Right ventricle myocardium inferior (tissue), 1 donor: ENCODE measurements around the gene NIT1. TPM values are rescaled to one million over a fixed set of nuclear protein-coding genes. Genes with fewer than 3 reads are reported as not detected.

ENCODE experiments used
- ATAC-seq: fragments of 200-7000 bp; cut with Tn5 transposase; one replicate; pipeline ENCODE4 v1.9.1; 2020; ENCODE audit warnings: mild to moderate bottlenecking, moderate library complexity
- DNase-seq: peaks from one replicate; pipeline ENCODE4 v3.0.0; 2021; ENCODE audit errors: missing footprints
- intact Hi-C: fragments of 100-400 bp; cut with DNase I; formaldehyde crosslinking; loops from one replicate; pipeline ENCODE4 v1.11.0; 2022
- long read RNA-seq: library from polyadenylated mRNA; unstranded; transcript quantifications from one replicate; pipeline ENCODE4 v2.0.0, GENCODE V29; 2021
- total RNA-seq: library from RNA; stranded (reverse); fragmentation: NEBNext Ultra II Directional; extraction: Animal tissue kit (Norgen Biotek cat#: 25700); gene quantifications from one replicate; pipeline ENCODE4 v1.2.1, GENCODE V29; 2021
- donor health status: DM: no; HTN: yes; CAD: no; lungs with severe emphysema.

Gene NIT1, protein sequence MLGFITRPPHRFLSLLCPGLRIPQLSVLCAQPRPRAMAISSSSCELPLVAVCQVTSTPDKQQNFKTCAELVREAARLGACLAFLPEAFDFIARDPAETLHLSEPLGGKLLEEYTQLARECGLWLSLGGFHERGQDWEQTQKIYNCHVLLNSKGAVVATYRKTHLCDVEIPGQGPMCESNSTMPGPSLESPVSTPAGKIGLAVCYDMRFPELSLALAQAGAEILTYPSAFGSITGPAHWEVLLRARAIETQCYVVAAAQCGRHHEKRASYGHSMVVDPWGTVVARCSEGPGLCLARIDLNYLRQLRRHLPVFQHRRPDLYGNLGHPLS
- total RNA-seq: 36.5 TPM
- long read RNA-seq, transcript NIT1-203 (7 exons, 1,362 nt): major isoform, 14 of 27 reads
- long read RNA-seq, partial matches to known transcripts: 4 of 27 reads
- long read RNA-seq, other reads (novel, unspliced or antisense): 7 of 27 reads

DNA sequence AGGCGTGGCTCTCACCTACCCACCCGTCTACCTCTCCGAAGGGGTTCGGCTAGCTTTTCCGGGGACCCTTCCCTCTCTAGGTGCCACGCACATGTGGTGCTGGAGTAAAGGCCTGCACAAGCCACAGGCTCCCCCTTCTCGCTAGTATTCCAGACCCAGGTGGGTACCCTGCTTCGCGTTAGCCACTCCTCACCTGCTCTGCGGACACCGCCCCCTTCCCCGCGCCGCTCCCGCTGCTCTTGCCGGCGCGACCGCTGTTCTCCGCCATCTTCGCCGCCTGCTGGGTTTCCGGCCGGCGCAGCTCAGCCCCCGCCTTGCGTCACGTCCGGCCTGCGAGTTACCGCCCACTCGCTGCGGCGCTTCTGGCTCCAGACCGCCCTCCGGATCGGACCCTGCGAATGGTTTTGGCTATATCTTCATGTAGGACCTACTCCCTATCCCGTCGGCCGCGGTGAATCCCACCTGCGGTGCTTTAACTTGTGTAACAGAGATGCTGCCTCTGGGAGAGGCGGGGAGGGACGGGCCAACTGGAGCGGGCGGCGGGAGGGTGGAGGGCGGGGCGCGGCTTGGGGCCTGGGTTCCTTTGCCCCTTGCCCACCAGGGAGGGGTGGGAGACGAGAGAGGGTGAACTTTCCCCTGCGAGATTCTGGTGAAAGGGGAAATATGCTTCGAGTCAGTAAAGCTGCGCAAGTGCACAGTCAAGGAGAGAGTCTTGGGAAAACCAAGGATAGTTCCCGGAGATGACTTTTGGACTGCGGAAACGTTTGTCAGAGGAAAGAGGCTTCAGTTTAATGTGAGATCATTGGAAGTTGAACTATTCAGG is at the start of gene NIT1, which contains the start of gene PFDN2:
Gene NIT1, plus strand, starts transcription at position 347 of the 823 bp plus-strand sequence. Its CDS starts 72 bp downstream, at position 419.
Gene PFDN2, minus strand, starts transcription at position 279 of the 823 bp plus-strand sequence. Its CDS starts 11 bp downstream, at position 268.
- peak; percentile 94 for DNase-seq
- intact Hi-C loops: loop anchor here (1.0 to 5.0 kb wide), 2 partner anchors 14 to 76 kb away; partner anchors contain the start of gene DEDD
- ATAC-seq: peak; percentile 89

DNA sequence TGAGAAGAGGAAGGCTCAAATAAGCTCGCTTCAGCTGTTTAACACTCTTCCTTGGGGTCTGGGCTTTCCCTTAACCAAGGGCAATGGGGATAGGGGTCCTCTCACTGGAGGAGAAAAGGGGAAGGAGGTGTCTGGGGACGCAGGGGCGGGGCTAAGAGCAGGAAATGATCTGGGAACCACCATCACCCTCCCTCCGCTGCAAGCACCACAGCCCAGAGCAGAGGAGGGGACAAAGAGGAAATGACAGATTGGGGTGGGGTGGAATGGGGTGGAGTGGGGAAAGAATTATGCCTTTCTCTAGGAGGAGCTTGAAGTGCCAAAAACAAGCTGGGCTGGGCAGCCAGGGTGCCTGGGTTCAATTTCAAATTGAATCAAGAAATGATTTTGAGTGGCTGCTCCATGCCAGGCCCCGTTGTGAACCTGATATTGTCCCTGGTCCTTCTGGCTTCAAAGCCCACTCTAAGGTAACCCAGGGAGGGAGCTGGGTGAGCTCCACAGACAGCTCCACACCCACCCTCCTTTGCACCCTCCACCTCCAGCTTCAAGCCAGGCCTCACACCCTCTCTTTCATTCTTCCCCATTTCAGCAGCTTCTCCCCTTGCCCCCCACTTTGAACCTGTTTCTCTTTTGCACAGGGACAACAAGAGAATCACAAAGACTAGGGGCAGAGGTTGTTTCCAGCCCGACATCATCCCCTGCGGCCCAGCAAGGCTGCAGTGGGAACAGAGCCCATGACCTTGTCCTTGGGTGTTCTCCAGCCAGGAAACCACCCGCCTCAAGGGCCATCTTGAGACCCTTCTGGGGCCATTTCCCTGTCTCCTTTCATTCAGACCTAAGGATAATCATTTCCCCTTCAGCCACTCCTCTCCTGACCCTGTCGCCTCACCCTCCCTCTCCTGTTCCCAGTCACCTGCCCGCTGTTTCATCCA is 49.3 kb upstream of the NIT1 start:
- intact Hi-C loops: no loop called here
- peak; percentile 73 for ATAC-seq
- peak; percentile 87 for DNase-seq

DNA sequence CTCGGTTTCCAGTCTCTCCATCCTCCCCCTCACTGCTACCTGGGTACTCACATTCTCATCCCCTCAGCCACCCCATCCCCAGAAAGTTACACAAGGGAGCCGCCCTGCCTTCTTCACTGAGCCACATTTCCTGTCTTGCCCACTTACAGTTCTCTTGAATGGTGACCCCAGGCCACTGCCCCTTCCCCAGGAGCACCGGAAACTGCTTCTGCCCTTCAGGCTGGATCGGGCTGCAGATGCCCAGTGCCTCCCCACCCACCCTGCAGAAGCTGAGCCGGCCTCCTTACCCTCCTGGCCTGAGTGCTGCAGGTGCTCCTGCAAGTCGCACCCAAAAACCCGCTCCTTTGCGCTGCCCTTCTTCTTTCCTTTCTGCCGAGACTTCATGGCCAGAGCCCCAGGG is 48.7 kb upstream of the NIT1 start:
- DNase-seq: no peak
- ATAC-seq: no peak
- intact Hi-C loops: no loop called here

DNA sequence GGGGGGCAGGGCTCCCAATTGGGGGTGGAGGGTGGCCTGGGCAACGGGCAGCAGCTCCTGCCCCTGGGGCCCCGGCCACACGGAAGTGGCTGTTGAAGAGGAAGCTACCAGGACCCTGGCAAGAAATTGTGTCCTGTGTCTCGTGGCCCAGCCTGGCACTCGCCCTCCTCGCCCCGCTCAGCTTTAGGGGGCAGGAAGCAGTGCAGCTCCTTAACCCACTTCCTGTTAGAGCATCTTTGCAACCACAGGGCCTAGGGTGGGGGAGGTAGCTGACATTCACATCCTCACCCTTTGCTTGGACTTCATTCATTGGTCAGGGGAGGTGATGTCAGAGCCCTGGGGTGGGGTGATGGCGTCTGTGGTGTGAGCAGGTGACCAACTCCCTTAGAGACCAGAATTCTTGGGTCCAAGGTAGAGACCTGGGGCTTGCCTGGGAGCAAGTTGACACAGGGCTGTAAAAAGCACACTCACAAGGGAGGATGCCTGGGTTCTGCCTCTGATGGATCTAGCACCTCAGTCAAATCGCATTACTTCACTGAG is 48.1 kb upstream of the NIT1 start, which contains the start of gene ARHGAP30:
Gene ARHGAP30, minus strand, starts transcription at position 161 of the 540 bp plus-strand sequence. CDS start 267 bp downstream, outside the sequence.
- intact Hi-C loops: no loop called here
- peak; percentile 56 for ATAC-seq
- DNase-seq: peak; percentile 92

DNA sequence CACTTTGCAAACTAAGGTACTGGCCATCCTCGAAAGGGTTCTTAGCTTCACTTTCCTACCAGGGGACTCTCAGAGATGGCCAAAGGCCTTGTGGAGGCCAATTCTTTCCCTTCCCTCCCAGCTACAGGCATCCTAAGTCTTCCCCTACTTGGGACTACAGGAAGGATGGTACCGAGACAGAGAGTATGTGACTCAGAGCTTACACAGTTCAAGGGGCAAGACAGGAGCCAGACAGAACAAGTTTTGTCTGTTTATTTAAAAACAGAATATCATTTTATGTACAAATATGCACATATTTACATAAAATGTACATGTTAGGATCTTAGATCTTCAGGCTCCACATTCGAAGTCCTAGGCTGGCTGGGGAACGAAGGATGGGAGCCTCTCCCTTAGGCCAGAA is 47.1 kb upstream of the NIT1 start:
- ATAC-seq: no peak
- intact Hi-C loops: no loop called here
- no peak for DNase-seq

DNA sequence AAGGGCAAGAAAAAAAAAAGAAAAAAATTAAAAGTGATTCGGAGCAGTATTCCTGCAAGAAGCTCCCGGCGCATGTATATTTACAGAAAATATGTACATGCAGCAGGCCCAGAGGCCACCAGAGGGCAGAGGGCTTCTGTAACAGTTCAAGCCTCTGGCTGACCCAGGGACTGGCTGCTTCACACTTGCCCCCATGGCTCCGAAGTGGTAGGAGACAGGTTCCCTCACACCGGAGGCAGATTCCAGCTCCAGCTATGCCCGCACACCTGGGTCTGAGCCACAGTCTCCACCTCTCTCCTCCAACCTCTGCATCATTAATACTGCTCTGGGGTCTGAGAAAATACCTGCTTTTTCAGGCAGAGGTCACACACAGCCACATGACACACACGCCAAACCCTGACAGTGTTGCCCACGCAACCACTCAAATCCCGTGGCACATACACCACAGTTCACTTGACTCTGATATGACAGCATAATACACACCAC is 46.0 kb upstream of the NIT1 start:
- intact Hi-C loops: no loop called here
- DNase-seq (peak; percentile 89), ATAC-seq (peak; percentile 52)

DNA sequence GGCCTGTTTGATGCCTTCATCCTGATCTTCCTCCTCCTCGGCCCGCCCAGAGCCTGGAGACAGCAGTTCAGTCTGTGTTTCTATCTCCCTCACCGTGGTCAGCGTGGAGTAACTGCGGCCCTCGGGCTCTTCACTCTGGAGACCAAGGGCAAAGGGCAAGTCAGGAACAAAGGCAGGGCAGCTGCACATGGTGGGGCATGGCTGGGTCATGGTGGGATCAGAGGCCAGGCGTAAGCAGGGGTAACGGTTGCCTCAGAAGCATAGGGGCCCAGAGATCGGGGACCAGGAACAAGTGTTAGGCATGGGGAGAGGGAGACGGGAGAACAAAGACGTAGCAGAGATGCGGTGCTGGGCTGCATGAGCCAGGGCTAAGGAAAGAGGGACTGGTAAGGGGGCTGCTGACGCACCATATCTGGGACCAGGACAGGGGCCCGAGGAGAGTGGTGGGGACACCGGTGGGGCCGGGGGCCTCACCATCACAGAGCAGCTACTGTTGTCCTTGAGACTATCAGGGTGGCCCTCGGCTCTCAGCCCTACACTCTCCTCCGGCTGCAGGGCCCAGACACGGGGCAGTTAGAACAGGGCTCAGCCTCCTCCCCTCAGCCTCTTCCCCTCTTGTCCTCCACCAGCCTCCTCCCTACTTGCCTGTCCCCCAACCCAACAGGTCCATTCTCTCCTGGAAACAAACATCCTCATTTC is 45.0 kb upstream of the NIT1 start:
- intact Hi-C loops: no loop called here
- ATAC-seq (no peak), DNase-seq (no peak)

DNA sequence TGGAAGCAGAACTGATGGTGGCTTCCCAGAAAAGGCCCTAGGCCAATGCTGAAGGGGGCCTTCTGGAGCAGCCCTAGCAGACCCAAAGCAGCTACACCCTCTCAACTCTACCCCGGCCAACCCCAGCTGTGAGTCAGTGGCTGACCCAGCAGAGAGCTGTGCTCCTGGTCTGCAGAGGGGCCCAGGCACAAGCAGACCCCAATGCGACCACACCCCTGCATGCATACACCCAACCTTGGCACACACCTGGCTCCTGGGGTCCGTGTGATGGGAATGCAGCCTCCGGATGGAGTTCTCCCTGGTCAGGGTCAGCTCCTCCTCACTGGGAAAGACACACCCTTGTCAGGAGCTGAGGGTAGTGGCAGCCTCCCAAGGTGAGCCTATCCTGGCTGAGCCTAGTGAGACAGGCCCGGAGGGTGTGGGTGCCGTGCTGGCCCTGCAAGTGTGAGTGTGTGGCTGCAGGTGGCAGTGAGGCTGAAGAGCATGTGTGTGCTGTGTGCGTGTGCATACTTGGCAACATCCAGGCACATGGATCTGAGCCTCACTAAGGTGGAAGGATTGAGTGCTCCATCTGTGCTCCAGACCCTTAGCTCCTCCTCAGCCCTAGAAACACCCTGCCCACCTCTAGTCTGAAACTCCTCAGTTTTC is 44.3 kb upstream of the NIT1 start:
- intact Hi-C loops: no loop called here
- DNase-seq (no peak), ATAC-seq (no peak)

DNA sequence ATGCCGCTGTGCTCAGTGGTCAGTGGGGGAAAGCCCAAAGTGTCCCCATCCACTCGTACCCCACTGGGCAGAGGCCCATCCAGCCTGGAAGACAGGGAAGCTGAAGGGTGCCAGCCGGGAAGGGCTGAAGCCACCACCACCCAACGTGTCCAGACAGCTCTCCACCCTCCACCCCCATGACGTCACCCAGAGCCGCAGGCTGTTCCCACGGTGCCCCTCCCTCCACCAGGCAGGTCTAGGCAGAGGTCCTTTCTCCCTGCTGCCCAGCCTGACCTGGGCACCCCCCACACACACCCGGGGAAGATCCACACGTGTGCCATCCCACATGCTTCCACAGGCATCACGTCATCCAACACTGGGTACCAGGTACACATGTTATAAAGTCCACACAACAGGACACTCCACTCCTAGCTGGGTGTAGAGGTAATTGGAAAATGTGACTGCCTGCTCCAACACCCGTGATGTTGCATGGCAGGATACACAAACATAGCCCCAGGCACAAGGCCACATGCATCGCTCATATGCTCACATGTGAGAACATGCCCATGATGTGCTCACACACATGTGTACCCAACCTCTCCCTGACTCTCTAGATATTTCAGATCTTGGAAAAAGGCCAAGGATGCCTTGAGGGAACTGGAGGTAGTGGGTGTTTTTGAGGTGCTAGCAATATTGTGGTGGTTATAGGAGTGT is 43.1 kb upstream of the NIT1 start:
- intact Hi-C loops: no loop called here
- ATAC-seq (no peak), DNase-seq (no peak)

DNA sequence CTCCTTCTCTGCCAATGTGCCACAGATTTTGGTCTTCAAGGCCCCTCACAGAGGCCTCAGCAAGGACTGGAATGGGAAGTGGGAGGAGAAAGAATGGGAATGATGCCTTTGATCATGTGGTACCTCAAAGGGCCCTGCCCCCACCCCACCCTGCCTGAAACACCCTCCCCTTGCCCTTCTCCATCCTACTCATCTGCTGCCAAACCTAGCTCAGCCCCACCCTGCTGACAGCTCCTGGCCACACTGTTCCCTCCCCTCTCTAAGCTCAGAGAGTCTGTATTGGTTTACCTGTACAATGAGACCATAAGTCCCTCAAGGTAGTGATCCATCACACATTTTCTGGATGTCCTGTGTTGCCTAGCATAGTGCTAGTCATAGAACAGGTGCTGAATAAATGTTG is 41.5 kb upstream of the NIT1 start:
- no peak for ATAC-seq
- intact Hi-C loops: no loop called here

DNA sequence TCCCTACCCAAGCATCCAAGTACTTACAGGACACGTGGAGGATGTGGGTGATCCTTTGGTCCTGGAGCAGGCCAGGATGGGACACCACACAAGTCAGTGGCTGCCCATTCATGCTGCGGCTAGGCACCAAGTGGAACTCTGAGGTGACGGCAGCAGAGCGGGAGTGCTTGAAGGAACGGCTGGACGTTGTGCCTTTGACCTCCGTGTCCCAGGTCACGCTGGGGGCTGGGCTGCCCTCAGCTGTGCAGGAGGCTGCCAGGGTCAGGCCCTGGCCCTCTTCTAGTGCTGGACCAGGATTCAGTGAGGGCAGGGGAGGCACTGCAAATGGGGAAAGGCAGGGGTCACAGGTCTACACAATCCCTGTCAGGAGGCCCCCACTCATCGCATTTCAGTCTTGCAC is 40.5 kb upstream of the NIT1 start:
- intact Hi-C loops: no loop called here
- ATAC-seq: no peak
- no peak for DNase-seq

More for the DNA sequence above, 41.5 kb upstream of the NIT1 start:
- DNase-seq: no peak

DNA sequence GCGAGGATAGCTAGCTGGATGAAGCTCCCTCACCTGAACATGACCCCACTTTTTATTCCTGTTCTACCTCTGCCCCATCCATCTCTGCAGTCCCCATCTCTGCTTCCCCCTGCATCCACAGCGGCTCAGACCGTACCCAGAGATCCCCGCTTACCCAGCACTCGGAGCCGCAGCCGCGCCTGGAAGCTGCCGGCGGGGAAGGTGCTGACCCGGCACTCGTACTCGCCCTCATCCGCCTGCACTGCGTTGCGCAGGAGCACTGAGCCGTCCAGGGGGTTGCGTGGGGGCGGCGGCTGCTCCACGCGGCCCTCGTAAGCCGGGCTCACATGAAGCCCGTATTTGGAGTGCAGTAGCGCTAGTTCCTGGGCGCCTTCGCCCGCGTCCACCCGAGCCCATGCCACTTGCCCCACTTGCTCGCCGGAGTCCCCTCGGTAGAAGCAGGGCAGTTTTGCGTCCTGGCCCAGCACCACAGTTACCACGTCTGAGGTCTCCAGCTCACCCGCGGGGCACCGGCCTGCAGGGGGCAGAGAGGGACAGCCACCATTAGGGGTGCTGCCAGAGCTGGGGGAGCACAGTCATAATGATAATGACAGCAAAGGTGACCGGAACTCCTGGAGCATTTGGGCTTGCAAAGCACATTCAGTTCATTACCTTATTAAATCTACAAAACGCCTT is 38.3 kb upstream of the NIT1 start:
- DNase-seq (no peak), ATAC-seq (no peak)
- intact Hi-C loops: no loop called here

DNA sequence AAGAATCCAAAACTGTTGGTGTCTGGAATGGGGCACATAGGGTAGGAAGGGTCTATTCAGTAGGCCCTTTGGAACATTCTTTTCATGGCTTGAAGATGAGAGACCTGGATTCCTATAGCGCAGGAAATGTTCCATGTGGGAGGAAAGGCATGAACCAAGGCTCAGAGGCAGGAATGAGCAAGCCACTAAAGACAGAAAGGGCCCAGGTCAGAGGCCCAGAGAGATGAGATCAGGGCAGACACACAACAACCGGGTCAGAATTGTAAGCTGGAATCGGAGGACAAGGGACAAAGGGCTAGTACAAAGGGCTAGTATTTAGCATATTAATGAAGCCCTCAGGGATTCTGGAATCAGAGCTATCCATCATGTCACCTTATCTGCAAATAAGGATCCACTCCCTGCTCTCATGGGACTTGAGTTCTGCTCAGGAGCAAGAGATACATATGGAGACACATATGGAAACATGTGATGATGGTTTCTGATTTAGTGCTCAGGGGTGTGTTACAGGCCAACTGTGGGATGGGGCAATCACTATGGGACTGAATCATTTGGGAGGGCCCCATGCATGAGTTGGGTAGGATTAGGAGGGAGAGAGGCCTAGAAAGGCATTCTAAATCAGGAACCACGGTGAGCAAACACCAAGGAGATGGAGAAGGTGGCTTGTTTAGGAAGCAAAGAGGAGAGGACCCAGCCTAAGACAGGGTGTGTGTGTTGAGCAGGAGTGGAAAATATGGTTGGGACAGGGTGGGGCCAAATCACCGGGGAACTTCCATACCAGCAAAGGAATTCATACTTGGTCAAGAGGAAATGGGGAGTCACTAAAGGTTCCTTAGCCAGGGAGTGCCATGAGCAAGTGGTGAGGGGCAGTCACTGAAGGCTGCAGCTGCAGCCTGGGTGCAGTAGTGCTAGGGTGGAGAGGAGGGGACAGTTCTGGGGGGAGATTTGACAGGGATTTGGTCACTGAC is 37.2 kb upstream of the NIT1 start:
- DNase-seq (no peak), ATAC-seq (no peak)
- intact Hi-C loops: no loop called here

DNA sequence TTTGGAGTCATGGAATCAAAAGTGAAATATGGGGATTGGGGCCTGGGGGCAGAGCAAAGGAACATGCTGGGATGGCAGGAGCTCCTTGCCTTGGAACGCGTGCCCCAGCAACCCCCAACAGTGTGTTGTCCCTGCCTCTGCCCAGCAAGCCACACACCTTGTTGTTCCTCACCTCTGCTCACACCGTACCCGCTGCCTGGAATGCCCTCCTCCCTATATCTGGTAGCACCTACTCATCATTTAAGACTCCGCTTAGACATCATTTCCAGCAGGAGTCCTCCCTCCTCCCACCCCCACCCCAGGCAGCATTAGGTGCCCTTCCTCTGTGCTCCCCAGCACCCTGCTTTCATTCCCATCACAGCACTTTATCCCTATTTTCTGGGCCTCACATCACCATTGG is 36.4 kb upstream of the NIT1 start:
- intact Hi-C loops: no loop called here
- ATAC-seq: no peak
- no peak for DNase-seq

DNA sequence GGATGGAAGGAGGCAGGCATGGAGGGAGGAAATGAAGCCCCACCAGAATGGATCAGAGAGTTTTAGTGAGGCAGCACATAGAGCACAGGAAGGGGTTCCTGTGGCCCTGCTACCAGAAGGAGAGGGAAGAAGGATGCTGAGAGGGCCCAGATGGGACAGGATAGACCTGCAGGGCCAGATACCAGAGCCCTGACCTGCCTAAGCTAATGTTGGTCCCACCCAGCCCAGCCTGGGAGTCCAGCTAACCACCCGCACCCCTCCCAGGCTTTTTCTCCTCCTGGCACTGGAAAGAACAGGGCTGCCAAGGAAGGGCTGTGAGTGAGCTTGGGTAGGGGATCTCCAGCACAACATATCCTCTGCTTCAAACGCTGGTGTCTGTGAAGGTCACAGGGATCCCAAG is 35.4 kb upstream of the NIT1 start:
- DNase-seq (no peak), ATAC-seq (no peak)
- intact Hi-C loops: no loop called here
